Kidney (tissue), 14 donors: ENCODE data around the gene LILRA6. TPM values are rescaled to one million over a fixed set of nuclear protein-coding genes. Genes with fewer than 3 reads are reported as not detected.
"Not testable (repeated sequence)": the region's sequence is repeated elsewhere in the genome, so short reads cannot be mapped to it uniquely, and the experiment has no call there.

Experiments
- DNase-seq, 5 donors: peaks; one replicate each; pipeline ENCODE4 v3.0.0-alpha.2; 2013 to 2020
- FAIRE-seq: peaks from 2 replicates; lab custom pipeline; 2012; peaks lifted over from hg19 to GRCh38; lab: Jason Lieb, UNC
- H3K27ac ChIP-seq, 2 donors: one replicate each; pipeline ENCODE4 v1.7.0; 2013; ENCODE audit warnings: low read depth in 2 of 2, low read length in 2 of 2, inconsistent platforms in 1 of 2
- H3K27me3 ChIP-seq: one replicate; pipeline ENCODE4 v1.7.1; 2013; ENCODE audit warnings: low read length, inconsistent platforms; ENCODE audit not compliant: control insufficient read depth, insufficient read depth
- H3K36me3 ChIP-seq, 3 donors: one replicate each; pipeline versions ENCODE4 v1.7.0 to v1.7.1; 2013; ENCODE audit warnings: low read length in 3 of 3, control low read depth in 1 of 3, inconsistent platforms in 1 of 3; ENCODE audit not compliant: insufficient read depth in 3 of 3, control insufficient read depth in 2 of 3
- H3K4me1 ChIP-seq, 3 donors: one replicate each; pipeline versions ENCODE4 v1.7.0 to v1.7.1; 2013; ENCODE audit warnings: low read length in 3 of 3, inconsistent platforms in 1 of 3, low read depth in 1 of 3; ENCODE audit not compliant: control insufficient read depth in 2 of 3, insufficient read depth in 2 of 3
- H3K4me3 ChIP-seq, 3 donors: one replicate each; pipeline versions ENCODE4 v1.7.0 to v1.8.1; 2013; ENCODE audit warnings: low read length in 3 of 3, control low read depth in 1 of 3, inconsistent platforms in 1 of 3
- H3K9ac ChIP-seq, 3 donors: one replicate each; pipeline versions ENCODE4 v1.7.0 to v1.7.1; 2013; ENCODE audit warnings: low read length in 3 of 3, control low read depth in 1 of 3, inconsistent platforms in 1 of 3
- H3K9me3 ChIP-seq, 3 donors: one replicate each; pipeline versions ENCODE4 v1.7.0 to v1.7.1; 2013; ENCODE audit warnings: low read length in 3 of 3, control low read depth in 1 of 3, inconsistent platforms in 1 of 3; ENCODE audit not compliant: control insufficient read depth in 2 of 3, insufficient read depth in 1 of 3
- CTCF ChIP-seq: IDR thresholded peaks from 3 replicates; pipeline ENCODE4 v1.5.1; 2012; ENCODE audit warnings: mild to moderate bottlenecking, moderate library complexity, borderline replicate concordance; ENCODE audit not compliant: insufficient read depth; ENCODE audit errors: extremely low read depth
- intact Hi-C: fragments of 100-400 bp; cut with DNase I; formaldehyde crosslinking; loops from one replicate; pipeline ENCODE4 v1.11.1; 2022
- polyA plus RNA-seq: library from polyadenylated mRNA; stranded (reverse); fragments of 350-450 nt; fragmentation: Illumina TruSeq; extraction: RNeasy Lipid Tissue Mini Kit (QIAGEN cat#74804); gene quantifications from one replicate; pipeline ENCODE4 v1.2.3, GENCODE V29; 2014; ENCODE audit warnings: low read depth, low replicate concordance; ENCODE audit not compliant: insufficient read depth
- total RNA-seq: library from RNA; stranded (reverse); fragmentation: NEBNext Ultra II Directional; extraction: Animal tissue kit (Norgen Biotek cat#: 25700); gene quantifications from one replicate; pipeline ENCODE4 v1.2.1, GENCODE V29; 2021
- donor health status: control.
- donor health status: control.
- donor health status: control.
- donor health status: control.
- donor health status: control.
- donor health status: DM: yes; HTN: yes; CAD: no.
- donor health status: Normal renal cell carcinoma (clear cell type).

LILRA6 gene
- total and polyA plus RNA-seq, 2 donors from 2014 or later = 2.9 TPM; not detected in 1

- no peaks in the 10 kb centered on the region for H3K9me3 ChIP-seq
- H3K27ac ChIP-seq = no peak overlapping the region
- DNase-seq (peak in 1 of 5 donors; percentile 46), FAIRE-seq (no peak)
- peaks cover under 1 to 8% (median 4%) of the 10 kb centered on the region in 3 donors for H3K36me3 ChIP-seq
- intact Hi-C loops = no loop called here
- peaks cover 3 to 11% (median 6%) of the 10 kb centered on the region in 3 donors for H3K4me1 ChIP-seq
- no peak overlapping the region for H3K9ac ChIP-seq
- no peak for TF ChIP-seq CTCF
- H3K27me3 ChIP-seq = no peaks in the 10 kb centered on the region
- H3K4me3 ChIP-seq = no peak overlapping the region
Observed at GRCh38 chr19:54196536-54196935, 46.1 kb downstream of the LILRA6 start.

DNA sequence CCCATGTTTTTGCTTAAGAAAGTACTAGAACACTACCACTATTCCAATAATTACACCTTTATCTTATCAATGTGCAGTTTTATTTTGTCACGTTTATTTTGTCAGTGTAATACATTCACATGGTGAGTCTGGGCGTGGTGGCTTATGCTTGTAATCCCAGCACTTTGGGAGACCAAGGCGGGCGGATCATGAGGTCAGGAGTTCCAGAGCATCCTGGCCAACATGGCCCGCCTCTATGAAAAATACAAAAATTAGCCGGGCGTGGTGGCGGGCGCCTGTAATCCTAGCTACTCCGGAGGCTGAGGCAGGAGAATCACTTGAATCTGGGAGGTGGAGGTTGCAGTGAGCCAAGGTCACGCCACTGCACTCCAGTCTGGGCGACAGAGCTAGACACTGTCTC lies 48.1 kb downstream of the LILRA6 start:
- H3K27me3 ChIP-seq, H3K9ac ChIP-seq, intact Hi-C loops, H3K4me1 ChIP-seq, H3K4me3 ChIP-seq, H3K9me3 ChIP-seq, H3K27ac ChIP-seq, FAIRE-seq, H3K36me3 ChIP-seq: not testable (repeated sequence)
- peak in 1 of 5 donors; percentile 29 for DNase-seq

DNA sequence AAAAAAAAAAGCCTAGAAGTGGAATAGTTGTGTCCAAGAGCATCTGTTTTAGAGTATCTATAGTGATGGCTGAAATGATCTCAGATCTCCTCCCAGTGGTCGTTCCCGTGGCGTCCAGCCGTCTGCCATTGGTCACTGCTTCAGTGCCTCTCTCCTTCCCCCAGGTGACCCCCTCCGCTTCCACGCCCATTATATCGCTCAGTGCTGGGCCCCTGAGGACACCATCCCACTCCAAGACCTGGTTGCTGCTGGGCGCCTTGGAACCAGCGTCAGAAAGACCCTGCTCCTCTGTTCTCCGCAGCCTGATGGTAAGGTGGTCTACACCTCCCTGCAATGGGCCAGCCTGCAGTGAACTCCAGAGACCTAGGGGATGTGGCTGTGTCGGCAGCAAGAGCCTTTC lies 49.6 kb downstream of the LILRA6 start:
- intact Hi-C loops = no loop called here
- Histone ChIP-seq H3K9ac (no peak overlapping the region), H3K36me3 (peaks cover 0 to 8% (median 4%) of the 10 kb centered on the region in 3 donors), H3K27me3 (no peaks in the 10 kb centered on the region), H3K27ac (no peak overlapping the region), H3K4me1 (peaks cover 0 to 14% (median 13%) of the 10 kb centered on the region in 3 donors), H3K9me3 (no peaks in the 10 kb centered on the region), H3K4me3 (no peak overlapping the region)
- DNase-seq (peak in 2 of 5 donors; percentile 58 to 78), FAIRE-seq (no peak)
- TF ChIP-seq CTCF = no peak

- H3K4me3 ChIP-seq = peak overlapping the region; percentile 53 to 79 (median 68)
- H3K9ac ChIP-seq = peak overlapping the region; percentile 23 to 77 (median 68)
- TF ChIP-seq CTCF = no peak
- H3K27ac ChIP-seq = peak overlapping the region; percentile 100
- peaks cover 2 to 8% (median 4%) of the 10 kb centered on the region in 3 donors for H3K36me3 ChIP-seq
- DNase-seq (peak in 2 of 5 donors; percentile 47 to 81), FAIRE-seq (no peak)
- intact Hi-C loops = no loop called here
- peaks cover 0 to 15% (median 13%) of the 10 kb centered on the region in 3 donors for H3K4me1 ChIP-seq
- H3K9me3 ChIP-seq = no peaks in the 10 kb centered on the region
- no peaks in the 10 kb centered on the region for H3K27me3 ChIP-seq
Observed at GRCh38 chr19:54191811-54192453, 50.7 kb downstream of the LILRA6 start.
